Lower leg skin (tissue), 3 donors: ENCODE data around the gene PHKG2.

Experiments
- CTCF ChIP-seq, 3 donors: fragments of 450-650 bp; IDR thresholded peaks; one replicate each; pipeline ENCODE4 v1.5.1; 2016; ENCODE audit warnings: antibody characterized with exemption in 3 of 3, mild to moderate bottlenecking in 3 of 3, moderate library complexity in 2 of 3
- POLR2A ChIP-seq, 2 donors: fragments of 450-650 bp; IDR thresholded peaks; one replicate each; pipeline ENCODE4 v1.6.1; 2016 to 2017; ENCODE audit warnings: antibody characterized with exemption in 2 of 2, mild to moderate bottlenecking in 1 of 2, moderate library complexity in 1 of 2

DNA sequence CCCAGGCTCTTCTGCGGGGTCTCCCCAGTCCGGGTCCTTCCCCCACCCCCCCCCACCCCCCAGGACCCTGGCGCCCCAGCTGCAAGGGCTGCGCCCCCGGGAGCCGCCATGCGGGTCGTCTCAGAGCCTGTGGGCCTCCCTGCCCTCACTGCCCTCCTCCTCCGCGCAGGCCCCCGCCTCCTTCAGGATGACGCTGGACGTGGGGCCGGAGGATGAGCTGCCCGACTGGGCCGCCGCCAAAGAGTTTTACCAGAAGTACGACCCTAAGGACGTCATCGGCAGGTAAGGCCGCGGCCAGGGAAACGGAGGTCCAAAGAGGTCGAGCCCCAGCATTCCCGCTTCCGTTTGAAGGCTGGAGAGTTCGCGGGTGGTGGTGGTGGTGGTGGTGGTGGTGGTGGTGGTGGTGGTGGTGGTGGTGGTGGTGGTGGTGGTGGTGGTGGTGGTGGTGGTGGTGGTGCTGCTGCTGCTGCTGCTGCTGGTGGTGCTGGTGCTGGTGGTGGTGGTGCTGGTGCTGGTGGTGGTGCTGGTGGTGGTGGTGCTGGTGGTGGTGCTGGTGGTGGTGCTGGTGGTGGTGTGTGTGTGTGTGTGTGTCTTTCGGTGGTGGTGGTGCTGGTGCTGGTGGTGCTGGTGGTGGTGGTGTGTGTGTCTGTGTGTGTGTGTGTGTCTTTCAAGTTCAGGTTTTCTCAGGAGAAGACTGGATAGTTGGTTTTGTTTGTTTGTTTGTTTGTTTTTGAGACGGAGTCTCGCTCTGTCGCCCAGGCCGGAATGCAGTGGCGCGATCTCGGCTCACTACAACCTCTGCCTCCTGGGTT, 615 bp downstream of the PHKG2 start:
- TF ChIP-seq CTCF (IDR thresholded peaks at IDR 0.05) = no peak
- no peak for TF ChIP-seq POLR2A (IDR thresholded peaks at IDR 0.05)
